ENCODE data around the gene MED16. TPM values are rescaled to one million over a fixed set of nuclear protein-coding genes. Genes with fewer than 3 reads are reported as not detected.

MED16 gene
- total RNA-seq, 1 experiment from 2014 or later: 25.9 TPM

GRCh38 chr19:882871-883497, 10.0 kb downstream of the MED16 start:
- Histone ChIP-seq H3K36me3 (ENCODE audit: low read depth, low read length) (peaks cover 5% of the 10 kb centered on the region; the same call in 1 of the 2 replicates), H3K9ac (ENCODE audit: low read length) (no peak overlapping the region), H3K9me3 (ENCODE audit: low read length) (no peaks in the 10 kb centered on the region), H3K4me3 (ENCODE audit: low read length) (no peak overlapping the region), H3F3A (ENCODE audit: low read length, unreplicated experiment) (no peaks in the 10 kb centered on the region), H3K9me2 (replicated peaks; ENCODE audit: low read length) (no peaks in the 10 kb centered on the region), H2AFZ (ENCODE audit: low read length) (no peak overlapping the region), H3K4me2 (ENCODE audit: low read length) (no peak overlapping the region), H3K27ac (ENCODE audit: low read length) (no peak overlapping the region), H3K27me3 (ENCODE audit: low read length) (no peaks in the 10 kb centered on the region), H3K79me2 (ENCODE audit: low read length) (no peaks in the 10 kb centered on the region), H3K4me1 (ENCODE audit: insufficient read depth, low read length) (peaks cover 9% of the 10 kb centered on the region; the same call in 1 of the 2 replicates), H4K20me1 (ENCODE audit: low read length) (no peaks in the 10 kb centered on the region)
- ATAC-seq (no peak), DNase-seq (no peak)
- POLR2A ChIA-PET (ENCODE audit: unreplicated experiment): no interaction called here
- no TSS peak for BruUV-seq (replicated peaks)
- CTCF ChIA-PET: interaction anchor here (0.7 kb wide), 1 partner anchor 120 kb away, joined by 4 read pairs; no protein-coding TSS in a partner anchor
- intact Hi-C loops (cut with micrococcal nuclease): no loop called here
- no peak for TF ChIP-seq EZH2phosphoT487 (IDR thresholded peaks at IDR 0.05; ENCODE audit: borderline replicate concordance, low read length)
- TF ChIP-seq EZH2 (IDR thresholded peaks at IDR 0.05; ENCODE audit: low read length, unreplicated experiment): no peak
- no peak for TF ChIP-seq CTCF (conservative IDR thresholded peaks at IDR 0.05; ENCODE audit: low read depth, low read length)

GRCh38 chr19:881385-882071, 11.5 kb downstream of the MED16 start:
- no peaks in the 10 kb centered on the region for H3K79me2 ChIP-seq (ENCODE audit: low read length)
- H3K36me3 ChIP-seq (ENCODE audit: low read depth, low read length): peaks cover 5% of the 10 kb centered on the region; the same call in 1 of the 2 replicates
- BruUV-seq (replicated peaks): no TSS peak
- H3K4me1 ChIP-seq (ENCODE audit: insufficient read depth, low read length): peaks cover 9% of the 10 kb centered on the region; the same call in 1 of the 2 replicates
- H4K20me1 ChIP-seq (ENCODE audit: low read length): no peaks in the 10 kb centered on the region
- POLR2A ChIA-PET (ENCODE audit: unreplicated experiment): no interaction called here
- H3F3A ChIP-seq (ENCODE audit: low read length, unreplicated experiment): no peaks in the 10 kb centered on the region
- CTCF ChIA-PET: no interaction called here
- H3K4me2 ChIP-seq (ENCODE audit: low read length): no peak overlapping the region
- H3K9me2 ChIP-seq (replicated peaks; ENCODE audit: low read length): no peaks in the 10 kb centered on the region
- H3K27me3 ChIP-seq (ENCODE audit: low read length): no peaks in the 10 kb centered on the region
- intact Hi-C loops (cut with micrococcal nuclease): no loop called here
- ATAC-seq: no peak
- TF ChIP-seq EZH2phosphoT487 (IDR thresholded peaks at IDR 0.05; ENCODE audit: borderline replicate concordance, low read length): no peak
- TF ChIP-seq EZH2 (IDR thresholded peaks at IDR 0.05; ENCODE audit: low read length, unreplicated experiment): no peak
- no peak for TF ChIP-seq CTCF (conservative IDR thresholded peaks at IDR 0.05; ENCODE audit: low read depth, low read length)
- H2AFZ ChIP-seq (ENCODE audit: low read length): no peak overlapping the region
- H3K27ac ChIP-seq (ENCODE audit: low read length): no peak overlapping the region
- DNase-seq: no peak
- H3K4me3 ChIP-seq (ENCODE audit: low read length): no peak overlapping the region
- no peaks in the 10 kb centered on the region for H3K9me3 ChIP-seq (ENCODE audit: low read length)
- no peak overlapping the region for H3K9ac ChIP-seq (ENCODE audit: low read length)
